Right ventricle myocardium inferior (tissue), 1 donor: ENCODE data around the gene OR8B2. TPM values are rescaled to one million over a fixed set of nuclear protein-coding genes. Genes with fewer than 3 reads are reported as not detected.
"Not testable (repeated sequence)": the region's sequence is repeated elsewhere in the genome, so short reads cannot be mapped to it uniquely, and the experiment has no call there.

Source experiments
- ATAC-seq: fragments of 200-7000 bp; cut with Tn5 transposase; one replicate; pipeline ENCODE4 v1.9.1; 2020; ENCODE audit warnings: mild to moderate bottlenecking, moderate library complexity
- DNase-seq: peaks from one replicate; pipeline ENCODE4 v3.0.0; 2021; ENCODE audit errors: missing footprints
- intact Hi-C: fragments of 100-400 bp; cut with DNase I; formaldehyde crosslinking; loops from one replicate; pipeline ENCODE4 v1.11.0; 2022
- long read RNA-seq: library from polyadenylated mRNA; unstranded; transcript quantifications from one replicate; pipeline ENCODE4 v2.0.0, GENCODE V29; 2021
- total RNA-seq: library from RNA; stranded (reverse); fragmentation: NEBNext Ultra II Directional; extraction: Animal tissue kit (Norgen Biotek cat#: 25700); gene quantifications from one replicate; pipeline ENCODE4 v1.2.1, GENCODE V29; 2021
- donor health status: DM: no; HTN: yes; CAD: no; lungs with severe emphysema.

Gene OR8B2, protein sequence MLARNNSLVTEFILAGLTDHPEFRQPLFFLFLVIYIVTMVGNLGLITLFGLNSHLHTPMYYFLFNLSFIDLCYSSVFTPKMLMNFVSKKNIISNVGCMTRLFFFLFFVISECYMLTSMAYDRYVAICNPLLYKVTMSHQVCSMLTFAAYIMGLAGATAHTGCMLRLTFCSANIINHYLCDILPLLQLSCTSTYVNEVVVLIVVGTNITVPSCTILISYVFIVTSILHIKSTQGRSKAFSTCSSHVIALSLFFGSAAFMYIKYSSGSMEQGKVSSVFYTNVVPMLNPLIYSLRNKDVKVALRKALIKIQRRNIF
- not detected for total RNA-seq
- long read RNA-seq, result 0 reads

DNA sequence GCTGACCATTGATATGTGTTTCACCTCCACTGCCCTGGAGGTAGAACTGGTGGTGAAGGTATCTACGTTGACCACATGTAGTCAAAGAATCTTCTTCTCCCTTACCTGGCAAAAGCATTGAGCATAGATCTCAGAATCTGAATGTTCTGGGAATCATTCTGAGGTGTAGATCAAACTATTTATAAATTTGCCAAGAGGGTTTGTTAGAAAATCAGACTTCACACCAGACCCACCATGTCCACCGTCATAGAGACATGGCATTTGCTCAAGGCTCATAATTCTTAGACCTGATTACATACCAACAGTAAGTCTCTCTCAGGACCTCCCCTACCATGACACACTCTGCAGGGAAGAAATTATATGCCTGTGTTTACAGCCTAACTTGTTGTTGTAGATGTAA, at the start of gene OR8B2:
Gene OR8B2, minus strand, starts transcription at position 101 of the 400 bp plus-strand sequence. CDS start 1,156 bp downstream, outside the sequence.
- DNase-seq (no peak), ATAC-seq (no peak)
- intact Hi-C loops, result no loop called here

DNA sequence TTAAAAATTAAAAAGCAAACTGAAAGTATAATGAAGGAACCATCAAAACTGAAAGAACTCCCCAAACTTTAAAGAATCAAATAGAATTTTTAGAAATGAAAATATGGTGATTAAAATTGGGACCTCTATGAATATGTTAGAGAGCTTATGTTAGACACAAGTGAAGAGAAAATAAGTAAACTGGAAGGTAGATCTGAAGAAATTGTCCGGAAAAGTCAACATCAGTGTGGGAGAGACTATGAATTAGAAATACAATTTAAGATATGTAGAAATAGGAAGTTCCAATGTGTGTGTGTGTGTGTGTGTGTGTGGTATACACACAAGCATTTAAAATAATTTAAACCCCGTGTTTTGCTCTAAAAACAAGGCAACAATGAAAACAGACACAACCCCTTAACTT, 45.3 kb upstream of the OR8B2 start:
- DNase-seq (no peak), ATAC-seq (no peak)
- intact Hi-C loops, result no loop called here

DNA sequence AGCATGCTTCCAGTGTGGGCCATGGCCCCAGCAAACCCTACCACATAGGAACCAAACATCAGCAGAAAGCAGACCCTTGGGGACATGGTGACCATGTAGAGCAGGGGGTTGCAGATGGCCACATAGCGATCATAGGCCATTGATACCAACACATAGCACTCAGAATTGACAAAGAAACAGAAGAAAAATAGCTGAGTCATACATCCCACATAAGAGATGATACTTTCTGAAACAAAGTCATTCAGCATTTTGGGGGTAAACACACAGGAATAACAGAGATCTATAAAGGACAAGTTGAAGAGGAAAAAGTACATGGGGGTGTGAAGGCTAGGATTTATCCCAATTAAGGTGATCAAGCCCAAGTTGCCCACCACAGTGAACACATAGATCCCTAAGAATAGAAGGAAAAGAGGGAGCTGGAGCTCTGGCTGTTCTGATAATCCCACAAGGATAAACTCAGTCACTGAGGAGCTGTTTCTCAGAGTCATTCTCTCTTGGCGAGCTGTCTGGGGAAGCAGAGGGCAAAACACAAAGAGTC, 40.2 kb upstream of the OR8B2 start, which contains the start of gene OR8B4:
Gene OR8B4, minus strand, starts transcription at position 488 of the 538 bp plus-strand sequence. Its CDS starts 0 bp downstream, at position 488.
- intact Hi-C loops, result no loop called here
- no peak for ATAC-seq
- DNase-seq, result no peak

DNA sequence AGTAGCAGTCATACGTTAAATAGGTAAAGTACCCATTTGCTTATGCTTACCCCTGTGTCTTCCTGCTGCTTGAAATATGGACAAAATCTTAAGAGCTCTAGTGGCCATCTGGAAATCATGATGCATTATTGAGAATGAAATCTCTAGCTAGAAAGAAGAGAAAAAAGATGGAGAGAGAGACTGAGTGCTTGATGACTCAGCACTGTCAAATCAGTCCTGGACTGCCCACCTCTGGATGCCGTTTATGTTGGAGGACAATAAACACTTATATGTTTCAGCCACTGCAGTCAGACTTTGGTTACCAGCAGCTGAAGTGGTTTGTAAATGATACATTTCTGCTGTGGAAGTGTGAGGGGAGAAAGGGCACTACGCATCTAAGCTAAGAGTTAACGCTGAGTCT, 36.7 kb upstream of the OR8B2 start:
- intact Hi-C loops, result no loop called here
- ATAC-seq (no peak), DNase-seq (no peak)

DNA sequence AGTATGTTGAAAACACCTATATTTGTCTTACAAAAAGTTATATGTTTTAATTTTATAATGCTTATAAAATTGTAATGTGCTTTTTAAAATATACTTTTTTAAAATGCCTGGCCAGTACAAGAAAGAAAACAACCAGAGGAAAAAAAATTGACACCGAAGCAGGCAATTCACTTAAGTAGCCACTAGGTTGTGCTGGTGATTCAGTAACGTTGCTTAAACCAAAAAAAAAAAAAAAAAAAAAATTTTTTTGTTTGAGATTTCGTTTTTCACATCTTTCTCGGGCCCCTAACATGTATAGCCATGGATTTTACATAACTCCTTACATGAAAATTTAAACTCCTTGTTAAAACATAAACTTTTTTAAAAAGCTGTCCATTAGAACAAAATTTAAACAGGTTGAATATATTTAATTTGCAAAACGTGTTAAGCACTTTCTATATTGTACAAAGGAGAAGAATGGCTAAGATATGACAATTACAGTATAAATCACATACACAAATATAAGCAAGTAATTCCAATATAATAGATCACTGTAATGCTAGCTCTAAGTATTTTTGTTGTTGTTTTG, 31.1 kb upstream of the OR8B2 start:
- DNase-seq, result no peak
- no peak for ATAC-seq
- intact Hi-C loops, result no loop called here

DNA sequence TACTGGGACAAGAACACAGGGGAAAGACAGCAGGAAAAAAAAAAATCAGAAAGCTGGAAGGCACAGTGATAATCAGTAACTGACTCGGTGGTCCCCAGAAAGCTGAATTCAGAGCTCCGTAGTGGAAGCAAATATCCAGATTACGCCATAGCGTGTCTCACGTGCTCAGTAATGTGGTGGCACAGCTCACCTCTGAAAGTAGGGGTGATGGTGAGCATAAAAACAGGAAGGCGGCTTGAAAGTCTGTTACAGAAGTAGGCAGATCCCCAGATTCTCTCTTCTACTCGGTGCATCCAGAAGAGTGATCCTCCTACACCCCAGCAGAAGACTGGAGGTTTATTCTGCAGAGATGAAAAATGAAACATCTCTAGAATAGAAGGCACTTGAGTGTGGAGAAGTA, 25.6 kb upstream of the OR8B2 start:
- intact Hi-C loops, result no loop called here
- no peak for ATAC-seq
- no peak for DNase-seq

DNA sequence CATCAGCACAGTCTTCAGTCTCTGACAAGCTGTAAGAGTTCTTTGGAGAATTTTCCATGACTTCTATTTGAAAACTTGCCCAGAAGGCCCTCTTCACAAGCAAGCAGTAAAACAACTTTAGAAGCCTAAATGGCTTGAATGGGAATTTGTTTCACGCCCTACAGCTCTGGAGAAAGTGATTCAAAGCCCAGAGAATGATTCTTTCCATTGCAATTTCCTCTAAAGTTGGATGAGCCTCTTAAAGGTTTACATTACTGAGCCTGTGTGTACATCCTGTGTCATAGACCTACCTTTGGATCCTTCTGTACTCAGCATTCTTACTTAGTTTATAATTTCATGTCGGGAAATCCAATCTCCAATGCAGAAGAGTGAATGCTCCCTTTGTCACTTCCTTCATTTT, 21.3 kb upstream of the OR8B2 start:
- no peak for DNase-seq
- no peak for ATAC-seq
- intact Hi-C loops, result no loop called here

DNA sequence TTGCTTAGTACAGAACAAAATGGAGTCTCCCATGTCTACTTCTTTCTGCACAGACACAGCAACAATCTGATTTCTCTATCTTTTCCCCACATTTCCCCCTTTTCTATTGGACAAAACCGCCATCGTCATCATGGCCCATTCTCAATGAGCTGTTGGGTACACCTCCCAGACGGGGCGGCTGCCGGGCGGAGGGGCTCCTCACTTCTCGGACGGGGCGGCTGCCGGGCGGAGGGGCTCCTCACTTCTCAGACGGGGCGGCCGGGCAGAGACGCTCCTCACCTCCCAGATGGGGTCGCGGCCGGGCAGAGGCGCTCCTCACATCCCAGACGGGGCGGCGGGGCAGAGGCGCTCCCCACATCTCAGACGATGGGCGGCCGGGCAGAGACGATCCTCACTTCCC, 18.9 kb upstream of the OR8B2 start:
- ATAC-seq, result not testable (repeated sequence)

DNA sequence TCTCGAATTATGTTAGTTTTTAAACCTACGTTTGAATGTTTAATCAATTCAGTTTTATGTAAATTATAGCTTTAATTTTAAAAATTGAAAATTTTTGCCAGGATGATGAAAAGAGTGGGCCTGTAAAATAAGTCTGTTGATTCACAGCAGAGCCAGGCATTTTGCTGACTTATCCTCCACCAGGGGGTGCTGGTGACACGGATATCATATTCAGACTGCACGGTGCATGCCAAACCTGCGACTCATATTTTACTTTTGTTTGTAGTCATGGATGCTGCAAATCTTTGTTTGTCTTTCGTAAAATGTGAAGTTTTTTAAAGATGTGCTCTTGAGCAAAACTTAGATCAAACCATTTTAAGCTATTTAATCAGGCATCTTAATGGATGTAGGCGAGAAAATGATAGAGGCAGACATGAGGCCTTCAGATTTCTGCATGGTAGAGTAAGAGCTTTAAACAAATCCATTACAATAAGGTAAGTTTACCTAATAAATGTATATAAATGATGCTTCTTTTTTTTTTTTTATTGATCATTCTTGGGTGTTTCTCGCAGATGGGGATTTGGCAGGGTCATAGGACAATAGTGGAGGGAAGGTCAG, 18.1 kb upstream of the OR8B2 start:
- intact Hi-C loops, result no loop called here
- DNase-seq (no peak), ATAC-seq (no peak)

More for the DNA sequence above, 18.9 kb upstream of the OR8B2 start:
- DNase-seq, intact Hi-C loops: not testable (repeated sequence)

DNA sequence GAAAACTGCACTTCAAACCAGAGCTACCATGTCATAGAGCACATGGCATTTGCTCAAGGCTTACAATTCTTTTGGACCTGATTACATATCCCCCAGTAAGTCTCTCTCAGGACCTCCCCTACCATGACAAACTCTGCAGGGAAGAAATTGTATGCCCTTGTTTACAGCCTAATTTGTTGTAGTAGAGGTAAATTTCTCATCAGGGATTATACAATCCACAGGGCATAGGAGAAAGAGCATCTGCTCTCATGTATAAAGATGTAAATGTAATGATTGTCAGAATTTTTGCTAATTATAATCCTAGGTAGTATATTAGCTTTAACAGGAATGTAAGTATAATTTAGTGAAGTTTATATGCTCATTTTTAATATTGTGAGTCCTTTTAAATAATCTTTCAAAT, 14.6 kb upstream of the OR8B2 start, which contains the start of gene OR8B3:
Gene OR8B3, minus strand, starts transcription at position 101 of the 400 bp plus-strand sequence. CDS start 1,673 bp downstream, outside the sequence.
- ATAC-seq (no peak), DNase-seq (no peak)
- intact Hi-C loops, result no loop called here

DNA sequence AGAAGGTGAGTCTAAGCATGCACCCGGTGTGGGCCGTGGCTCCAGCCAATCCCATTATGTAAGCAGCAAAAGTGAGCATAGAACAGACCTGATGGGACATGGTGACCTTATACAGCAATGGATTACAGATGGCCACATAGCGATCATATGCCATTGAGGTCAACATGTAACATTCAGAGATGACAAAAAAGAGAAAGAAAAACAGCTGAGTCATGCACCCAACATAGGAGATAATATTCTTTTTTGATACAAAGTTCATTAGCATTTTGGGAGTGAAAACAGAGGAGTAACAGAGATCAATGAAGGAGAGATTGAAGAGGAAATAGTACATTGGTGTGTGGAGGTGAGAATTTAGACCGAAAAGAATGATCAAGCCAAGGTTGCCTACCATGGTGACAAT, 12.5 kb upstream of the OR8B2 start:
- intact Hi-C loops, DNase-seq, ATAC-seq: not testable (repeated sequence)

DNA sequence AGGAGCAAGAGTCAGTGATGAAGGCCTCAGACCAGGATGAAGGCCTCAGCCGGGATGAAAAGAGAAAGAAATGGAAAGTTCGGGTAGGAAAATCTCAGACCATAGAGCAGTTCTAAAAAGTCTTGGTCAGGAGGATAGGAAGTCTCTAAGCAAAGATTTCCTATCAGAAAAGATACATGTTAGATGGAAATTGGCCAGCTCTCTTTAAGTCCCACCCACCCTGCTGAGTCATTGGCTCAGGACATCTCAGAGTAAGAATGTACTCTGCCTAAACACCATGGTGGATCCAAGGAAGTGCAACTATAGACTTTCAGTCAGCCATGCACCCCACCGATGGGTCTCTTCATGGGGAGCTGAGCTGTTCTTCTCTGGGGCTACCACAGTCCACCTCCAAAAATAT, 10.1 kb upstream of the OR8B2 start:
- no peak for ATAC-seq
- intact Hi-C loops, result no loop called here

DNA sequence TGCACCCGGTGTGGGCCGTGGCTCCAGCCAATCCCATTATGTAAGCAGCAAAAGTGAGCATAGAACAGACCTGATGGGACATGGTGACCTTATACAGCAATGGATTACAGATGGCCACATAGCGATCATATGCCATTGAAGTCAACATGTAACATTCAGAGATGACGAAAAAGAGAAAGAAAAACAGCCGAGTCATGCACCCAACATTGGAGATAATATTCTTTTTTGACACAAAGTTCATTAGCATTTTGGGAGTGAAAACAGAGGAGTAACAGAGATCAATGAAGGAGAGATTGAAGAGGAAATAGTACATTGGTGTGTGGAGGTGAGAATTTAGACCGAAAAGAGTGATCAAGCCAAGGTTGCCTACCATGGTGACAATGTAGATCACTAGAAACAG, 1.4 kb downstream of the OR8B2 start:
- ATAC-seq, intact Hi-C loops: not testable (repeated sequence)

More for the DNA sequence above, 10.1 kb upstream of the OR8B2 start:
- no peak for DNase-seq

DNA sequence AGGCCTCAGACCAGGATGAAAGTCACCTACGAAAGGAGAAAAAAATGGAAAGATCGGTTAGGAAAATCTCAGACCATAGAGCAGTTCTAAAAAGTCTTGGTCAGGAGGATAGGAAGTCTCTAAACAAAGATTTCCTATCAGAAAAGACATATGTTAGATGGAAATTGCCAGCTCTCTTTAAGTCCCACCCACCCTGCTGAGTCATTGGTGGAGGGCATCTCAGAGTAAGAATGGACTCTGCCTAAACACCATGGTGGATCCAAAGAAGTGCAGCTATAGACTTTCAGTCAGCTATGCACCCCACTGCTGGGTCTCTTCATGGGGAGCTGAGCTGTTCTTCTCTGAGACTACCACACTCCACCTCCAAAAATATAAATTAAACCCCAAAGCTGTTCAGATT, 3.7 kb downstream of the OR8B2 start:
- intact Hi-C loops, result no loop called here
- no peak for ATAC-seq
- no peak for DNase-seq

More for the DNA sequence above, 1.4 kb downstream of the OR8B2 start:
- DNase-seq, result not testable (repeated sequence)

DNA sequence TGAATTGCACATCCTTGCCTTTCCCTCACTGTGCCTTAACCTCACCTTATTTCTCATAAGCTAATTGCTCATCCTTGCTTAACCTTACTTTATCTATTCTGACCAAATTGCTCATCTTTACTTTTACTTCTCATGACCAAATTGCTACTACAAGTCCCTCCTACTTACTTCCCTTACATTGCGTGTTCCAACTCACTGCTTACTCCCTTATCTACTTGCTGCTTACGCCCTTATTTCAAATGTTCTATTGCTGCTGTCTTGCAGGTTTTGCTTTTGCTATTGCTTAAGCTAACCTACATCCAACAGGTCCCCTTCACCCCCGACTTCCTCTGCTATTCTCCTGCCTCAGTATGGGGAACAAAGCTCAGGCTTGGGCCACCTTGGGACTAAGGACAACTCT, 8.0 kb downstream of the OR8B2 start:
- ATAC-seq (no peak), DNase-seq (no peak)
- intact Hi-C loops, result no loop called here

DNA sequence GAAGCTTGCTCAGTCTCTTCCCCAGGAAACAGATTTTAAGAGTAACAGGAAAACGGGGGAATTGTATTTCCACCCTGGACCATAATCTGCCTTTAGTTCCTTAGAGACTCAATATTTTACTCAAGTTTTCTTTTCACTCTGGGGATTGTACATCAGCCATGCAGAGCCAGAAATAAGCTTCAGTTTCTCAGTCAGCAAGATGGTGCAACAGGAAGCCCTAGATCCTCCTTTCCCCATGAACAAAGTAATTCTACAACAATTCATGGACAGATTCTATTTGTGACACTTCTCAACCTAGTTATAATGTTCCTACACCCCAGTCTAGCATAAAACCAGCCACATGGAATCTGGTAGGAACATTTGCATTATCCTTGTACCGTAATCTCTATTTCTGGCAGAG, 24.7 kb downstream of the OR8B2 start:
- DNase-seq, result no peak
- intact Hi-C loops, result no loop called here
- no peak for ATAC-seq

DNA sequence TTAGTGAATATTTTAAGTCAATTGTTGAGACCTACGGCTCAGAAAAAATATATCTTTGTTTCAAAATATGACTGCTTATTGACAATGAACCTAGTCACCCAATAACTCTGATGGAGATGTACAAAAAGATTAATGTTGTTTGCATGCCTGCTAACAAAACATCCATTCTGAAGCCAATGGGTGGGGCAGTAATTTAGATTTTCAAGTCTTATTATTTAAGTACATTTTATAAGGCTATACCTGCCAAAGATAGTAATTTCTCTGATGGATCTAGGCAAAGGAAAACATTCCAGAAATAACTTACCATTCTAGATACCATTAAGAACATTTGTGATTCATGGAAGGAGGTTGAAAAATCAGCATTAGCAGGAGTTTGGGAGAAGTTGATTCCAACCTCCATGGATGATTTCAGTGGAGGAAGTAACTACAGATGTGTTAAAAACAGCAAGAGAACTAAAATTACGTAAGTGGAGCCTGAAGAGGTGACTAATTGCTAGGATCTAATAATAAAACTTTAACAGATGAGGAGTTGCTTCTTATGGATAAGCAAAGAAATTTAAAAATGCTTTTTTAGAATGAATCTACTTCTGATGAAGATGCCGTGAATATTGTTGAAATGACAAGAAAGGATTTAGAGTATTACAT, 37.9 kb downstream of the OR8B2 start:
- ATAC-seq (no peak), DNase-seq (no peak)
- intact Hi-C loops, result no loop called here

DNA sequence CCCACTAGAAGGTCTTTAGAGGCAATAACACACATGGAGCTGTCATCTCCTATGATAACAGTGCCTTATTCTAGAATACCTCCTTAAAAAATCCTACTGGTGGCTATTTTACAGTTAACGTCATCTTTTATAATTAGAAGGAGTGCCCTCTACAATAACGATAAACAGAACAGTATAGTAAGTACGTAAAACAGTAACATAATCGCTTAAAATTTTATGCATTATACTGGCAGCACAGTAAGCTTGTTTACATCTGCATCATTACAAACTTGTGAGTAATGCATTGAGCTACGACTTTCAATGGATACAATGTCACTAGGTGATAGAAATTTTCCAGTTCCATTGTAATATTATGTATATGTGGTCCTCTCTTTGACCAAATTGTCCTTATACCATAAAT, 40.0 kb downstream of the OR8B2 start:
- intact Hi-C loops, result no loop called here
- no peak for DNase-seq

DNA sequence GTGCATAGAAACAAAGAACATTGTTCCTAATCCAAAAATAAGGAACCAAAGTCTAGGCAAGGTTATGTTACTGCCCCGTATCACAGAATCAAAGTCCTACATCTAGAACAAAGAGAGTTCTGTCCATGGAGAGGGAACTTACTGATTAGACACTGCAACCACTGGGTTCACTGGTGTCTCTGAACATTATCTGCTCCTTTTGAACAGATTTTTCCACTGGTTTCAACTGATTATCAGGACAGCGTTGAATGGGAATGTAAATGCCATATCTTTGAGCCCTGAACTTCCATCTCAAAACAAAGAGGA, 44.2 kb downstream of the OR8B2 start:
- intact Hi-C loops, result no loop called here
- DNase-seq, result no peak
- no peak for ATAC-seq

More for the DNA sequence above, 40.0 kb downstream of the OR8B2 start:
- ATAC-seq, result no peak
